Body of pancreas (tissue), 4 donors: ENCODE measurements around the gene PRDM13. TPM values are rescaled to one million over a fixed set of nuclear protein-coding genes. Genes with fewer than 3 reads are reported as not detected.

Experiments used
- ATAC-seq: fragments of 150-250 bp; one replicate; pipeline ENCODE4 v1.9.1; 2016
- DNase-seq, 4 donors: peaks; one replicate each; pipeline ENCODE4 v3.0.0-alpha.2; 2019
- H3K27ac ChIP-seq, 4 donors: fragments of 200-600 bp; sonication (generic); 1 replicate in 3 of 4; 2 replicates in 1 of 4; pipeline versions ENCODE4 v1.5.1 to v1.6.1; 2016 to 2019; ENCODE audit warnings: mild to moderate bottlenecking in 1 of 4, mixed read lengths in 1 of 4, moderate library complexity in 1 of 4
- H3K27me3 ChIP-seq, 2 donors: fragments of 200-600 bp; sonication (generic); one replicate each; pipeline ENCODE4 v1.6.0; 2016; ENCODE audit warnings: mild to moderate bottlenecking in 1 of 2
- H3K36me3 ChIP-seq, 2 donors: fragments of 200-600 bp; sonication (generic); replicated peaks in 1 of 2; 2 replicates each; pipeline ENCODE4 v1.5.1; 2016; ENCODE audit warnings: low read depth in 2 of 2; ENCODE audit not compliant: insufficient read depth in 1 of 2
- H3K4me1 ChIP-seq: fragments of 200-600 bp; sonication (generic); one replicate; pipeline ENCODE4 v1.6.0; 2016
- H3K4me3 ChIP-seq, 2 donors: fragments of 200-600 bp; sonication (generic); 1 replicate in 1 of 2; 2 replicates in 1 of 2; pipeline ENCODE4 v1.5.1; 2016 to 2019
- H3K9me3 ChIP-seq, 3 donors: fragments of 200-600 bp; sonication (generic); 1 replicate in 2 of 3; 2 replicates in 1 of 3; pipeline ENCODE4 v1.5.1; 2016
- POLR2A ChIP-seq, 3 donors: fragments of 450-650 bp; IDR thresholded peaks; one replicate each; pipeline ENCODE4 v1.6.1; 2016; ENCODE audit warnings: antibody characterized with exemption in 3 of 3, mild to moderate bottlenecking in 2 of 3
- WGBS, 2 donors: methylation state at CpG; one replicate each; pipeline ENCODE4 v1.1.5; 2017; 5-methylcytosine and 5-hydroxymethylcytosine counted together
- intact Hi-C: fragments of 100-400 bp; cut with DNase I; formaldehyde crosslinking; loops from one replicate; pipeline ENCODE4 v1.15.1; 2023
- total RNA-seq, 2 donors: library from RNA; depleted of rRNA; stranded (reverse); fragments of >200 nt; gene quantifications; one replicate each; pipeline ENCODE4 v1.1.0, GENCODE V29; 2016
- TF ChIP-seq, protein P1 (sequence below), 7 experiments: fragments of 450-650 bp in 4 of 7; fragments of 200-600 bp in 3 of 7; sonication (generic) in 3 of 7; IDR thresholded peaks; one replicate each; pipeline ENCODE4 v1.5.1; 2016 to 2019; ENCODE audit warnings: antibody characterized with exemption in 7 of 7

PRDM13 gene
- total RNA-seq, 2 donors from 2014 or later, result not detected

DNA sequence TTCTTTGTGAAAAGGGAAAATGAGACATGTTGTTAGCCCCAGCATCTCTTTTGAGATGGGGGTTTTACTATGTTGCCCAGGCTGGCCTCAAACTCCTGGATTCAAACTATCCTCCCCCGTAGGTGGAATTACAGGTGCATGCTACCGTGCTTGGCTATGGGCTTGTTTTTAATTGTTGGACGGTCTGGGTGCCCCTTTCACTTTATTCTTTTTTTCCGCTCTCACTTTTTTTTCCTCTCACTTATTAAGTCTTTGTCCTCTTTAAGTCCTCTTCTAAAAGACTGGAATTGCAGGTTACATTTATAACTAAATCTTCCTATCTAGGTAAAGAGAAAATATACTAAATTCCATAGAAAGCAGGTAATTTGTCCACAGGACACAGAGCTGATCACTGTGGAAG is 18.8 kb upstream of the PRDM13 start:
- no peaks in the 10 kb centered on the region for H3K36me3 ChIP-seq
- 63 to 91% methylated on average over 4 of the region's 4 CpGs for WGBS, 2 donors
- intact Hi-C loops, result no loop called here
- ATAC-seq, result no peak
- H3K27me3 ChIP-seq, result peaks cover 0 to 25% of the 10 kb centered on the region in 2 donors
- H3K4me1 ChIP-seq, result peaks cover 26% of the 10 kb centered on the region
- H3K9me3 ChIP-seq, result no peaks in the 10 kb centered on the region
- H3K27ac ChIP-seq, result no peak overlapping the region
- TF ChIP-seq, protein P1, sequence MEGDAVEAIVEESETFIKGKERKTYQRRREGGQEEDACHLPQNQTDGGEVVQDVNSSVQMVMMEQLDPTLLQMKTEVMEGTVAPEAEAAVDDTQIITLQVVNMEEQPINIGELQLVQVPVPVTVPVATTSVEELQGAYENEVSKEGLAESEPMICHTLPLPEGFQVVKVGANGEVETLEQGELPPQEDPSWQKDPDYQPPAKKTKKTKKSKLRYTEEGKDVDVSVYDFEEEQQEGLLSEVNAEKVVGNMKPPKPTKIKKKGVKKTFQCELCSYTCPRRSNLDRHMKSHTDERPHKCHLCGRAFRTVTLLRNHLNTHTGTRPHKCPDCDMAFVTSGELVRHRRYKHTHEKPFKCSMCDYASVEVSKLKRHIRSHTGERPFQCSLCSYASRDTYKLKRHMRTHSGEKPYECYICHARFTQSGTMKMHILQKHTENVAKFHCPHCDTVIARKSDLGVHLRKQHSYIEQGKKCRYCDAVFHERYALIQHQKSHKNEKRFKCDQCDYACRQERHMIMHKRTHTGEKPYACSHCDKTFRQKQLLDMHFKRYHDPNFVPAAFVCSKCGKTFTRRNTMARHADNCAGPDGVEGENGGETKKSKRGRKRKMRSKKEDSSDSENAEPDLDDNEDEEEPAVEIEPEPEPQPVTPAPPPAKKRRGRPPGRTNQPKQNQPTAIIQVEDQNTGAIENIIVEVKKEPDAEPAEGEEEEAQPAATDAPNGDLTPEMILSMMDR (IDR thresholded peaks at IDR 0.05), result no peak
- TF ChIP-seq POLR2A (IDR thresholded peaks at IDR 0.05), result no peak
- no peak overlapping the region for H3K4me3 ChIP-seq
- DNase-seq, result no peak

DNA sequence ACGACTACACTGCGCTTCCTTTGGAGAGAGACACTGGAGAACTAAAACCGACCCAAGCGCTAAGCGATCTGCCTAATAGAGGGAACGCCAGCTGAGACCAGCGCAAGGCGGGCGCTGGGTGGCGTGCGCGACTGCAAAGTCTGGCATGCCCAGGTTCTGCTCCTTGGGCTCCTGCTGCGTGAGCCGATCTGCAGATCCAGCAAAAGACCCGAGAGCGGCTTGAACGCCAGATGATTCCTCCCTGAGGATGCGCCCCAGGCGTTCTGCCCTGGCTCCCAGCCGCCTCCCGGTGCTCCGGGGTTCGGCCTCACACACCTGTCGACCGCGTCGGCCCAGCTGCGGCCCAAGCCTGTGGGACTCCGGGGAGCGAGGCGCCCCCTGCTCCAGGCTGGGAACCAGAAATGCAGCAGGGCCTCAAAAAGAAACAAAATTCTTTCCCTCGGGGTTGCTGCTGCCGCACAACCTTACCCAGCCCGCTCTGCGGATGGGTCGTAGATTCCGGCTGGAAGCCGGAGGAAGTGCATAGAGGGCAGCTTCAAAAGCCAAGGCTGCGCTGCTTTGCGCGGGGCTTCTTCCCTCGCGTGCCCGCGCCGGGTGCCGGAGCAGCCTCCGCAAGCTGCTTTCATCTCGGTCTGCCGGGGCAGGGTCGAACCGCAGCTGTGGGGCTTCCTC is 17.9 kb upstream of the PRDM13 start:
- peak overlapping the region in 1 of 2 donors; percentile 40 for H3K4me3 ChIP-seq
- intact Hi-C loops, result no loop called here
- peak; percentile 92 for ATAC-seq
- 0 to 1% methylated on average over 8 to 51 of the region's 52 CpGs for WGBS, 2 donors
- no peaks in the 10 kb centered on the region for H3K9me3 ChIP-seq
- DNase-seq, result peak; percentile 77 to 87 (median 81)
- TF ChIP-seq, protein P1 (IDR thresholded peaks at IDR 0.05), result peak; percentile 29 to 71 (median 62)
- no peak for TF ChIP-seq POLR2A (IDR thresholded peaks at IDR 0.05)
- H3K27ac ChIP-seq, result no peak overlapping the region
- H3K4me1 ChIP-seq, result peaks cover 26% of the 10 kb centered on the region
- H3K36me3 ChIP-seq, result no peaks in the 10 kb centered on the region
- peaks cover 0 to 27% of the 10 kb centered on the region in 2 donors for H3K27me3 ChIP-seq

DNA sequence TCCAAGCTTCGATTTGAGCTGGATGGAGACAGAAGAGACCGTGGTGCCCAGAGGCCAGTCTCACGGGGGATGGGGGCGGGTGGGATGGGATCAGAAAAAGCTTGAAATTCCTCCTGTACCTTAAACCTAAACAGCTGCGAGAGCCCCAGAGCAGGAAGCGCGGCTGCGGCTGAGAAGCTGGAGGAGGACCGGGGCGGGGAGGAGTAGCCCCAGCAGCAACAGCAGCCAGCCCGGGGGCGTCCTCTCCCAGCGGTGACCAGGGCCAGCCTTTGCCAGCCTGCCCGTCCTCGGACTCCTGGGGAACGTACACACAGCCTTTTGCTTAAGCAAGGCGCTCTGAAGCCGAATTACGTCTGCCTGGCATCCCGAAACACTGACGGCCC is 17.4 kb upstream of the PRDM13 start:
- Histone ChIP-seq H3K4me1 (peaks cover 26% of the 10 kb centered on the region), H3K27ac (no peak overlapping the region), H3K36me3 (no peaks in the 10 kb centered on the region), H3K9me3 (no peaks in the 10 kb centered on the region), H3K4me3 (peak overlapping the region in 1 of 2 donors; percentile 40), H3K27me3 (peaks cover 0 to 28% of the 10 kb centered on the region in 2 donors)
- 7 to 15% methylated on average over 12 to 21 of the region's 21 CpGs for WGBS, 2 donors
- peak; percentile 19 for ATAC-seq
- TF ChIP-seq, protein P1 (IDR thresholded peaks at IDR 0.05), result no peak
- TF ChIP-seq POLR2A (IDR thresholded peaks at IDR 0.05), result no peak
- no peak for DNase-seq
- intact Hi-C loops, result no loop called here

DNA sequence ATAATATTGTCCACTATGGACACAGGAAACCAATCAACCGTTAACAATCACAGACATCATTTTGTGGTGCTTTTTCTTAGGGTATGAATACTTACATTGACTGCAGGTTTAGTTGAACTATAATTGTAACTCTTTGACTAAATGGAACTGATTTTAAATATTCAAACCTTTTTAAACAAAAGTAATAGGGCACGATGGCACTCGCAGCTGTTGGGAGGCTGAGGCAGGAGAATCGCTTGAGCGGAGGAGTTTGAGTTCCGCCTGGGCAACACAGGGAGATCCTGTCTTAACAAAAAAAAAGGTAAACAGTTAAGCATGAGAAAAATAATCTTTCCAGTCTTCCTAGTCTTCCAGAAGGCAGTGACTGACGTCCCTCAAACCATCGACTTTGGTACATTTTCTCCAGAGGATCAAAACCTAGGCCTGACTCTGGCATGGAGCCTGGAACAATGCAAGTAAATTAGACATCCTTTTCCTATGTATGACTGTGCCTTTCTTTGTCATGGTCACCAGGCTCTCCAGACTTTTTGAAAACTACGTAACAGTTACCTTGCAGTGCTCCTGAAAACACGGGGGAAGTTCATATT is 16.6 kb upstream of the PRDM13 start:
- 48 to 51% methylated on average over 10 of the region's 10 CpGs for WGBS, 2 donors
- intact Hi-C loops, result loop anchor here (10.0 kb wide), 1 partner anchor 155 kb away; no protein-coding TSS in a partner anchor
- Histone ChIP-seq H3K4me1 (peaks cover 26% of the 10 kb centered on the region), H3K27me3 (peaks cover 0 to 34% of the 10 kb centered on the region in 2 donors), H3K9me3 (no peaks in the 10 kb centered on the region), H3K27ac (no peak overlapping the region), H3K36me3 (no peaks in the 10 kb centered on the region), H3K4me3 (no peak overlapping the region)
- no peak for TF ChIP-seq POLR2A (IDR thresholded peaks at IDR 0.05)
- TF ChIP-seq, protein P1 (IDR thresholded peaks at IDR 0.05), result no peak
- no peak for DNase-seq
- no peak for ATAC-seq
